ENCODE measurements around the gene CEP128.

Gene CEP128

DNA sequence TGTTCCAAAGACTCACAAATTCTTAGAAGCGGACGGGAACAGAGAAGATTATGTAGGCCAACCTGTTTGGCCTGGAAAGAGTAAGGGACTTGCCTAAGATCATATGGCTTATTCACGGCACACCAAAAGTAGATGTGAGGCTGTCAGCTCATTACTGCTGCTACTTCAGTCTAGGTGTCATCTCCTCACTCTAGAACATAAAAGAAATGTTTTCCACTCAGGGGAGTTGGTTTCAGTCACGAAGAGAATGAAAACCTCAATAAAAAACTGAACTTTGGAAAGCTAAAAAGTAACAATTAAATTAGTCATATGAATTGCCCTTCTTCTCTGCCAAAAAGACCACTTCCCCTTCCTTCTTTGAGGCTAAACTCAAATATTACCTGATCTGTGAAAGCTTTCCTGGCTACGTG lies 658 bp upstream of the CEP128 start:
- H3K36me3 ChIP-seq (replicated peaks; ENCODE audit: low read depth, low read length), result peaks cover 3% of the 10 kb centered on the region
- H3K4me2 ChIP-seq (ENCODE audit: low read length), result peak overlapping the region; percentile 77
- peak overlapping the region; percentile 85 for H3K9ac ChIP-seq (ENCODE audit: low read length)
- peak overlapping the region; percentile 92 for H2AFZ ChIP-seq (ENCODE audit: low read depth, low read length)
- H3K4me1 ChIP-seq (ENCODE audit: low read length), result peaks cover 32% of the 10 kb centered on the region
- H3K79me2 ChIP-seq (ENCODE audit: low read length), result peaks cover 21% of the 10 kb centered on the region
- H3K27ac ChIP-seq (ENCODE audit: low read length), result peak overlapping the region; percentile 69
- H3K9me3 ChIP-seq (ENCODE audit: insufficient read depth, low read length), result no peaks in the 10 kb centered on the region
- H4K20me1 ChIP-seq (ENCODE audit: insufficient read depth, low read length), result no peaks in the 10 kb centered on the region
- TF ChIP-seq, protein P1, sequence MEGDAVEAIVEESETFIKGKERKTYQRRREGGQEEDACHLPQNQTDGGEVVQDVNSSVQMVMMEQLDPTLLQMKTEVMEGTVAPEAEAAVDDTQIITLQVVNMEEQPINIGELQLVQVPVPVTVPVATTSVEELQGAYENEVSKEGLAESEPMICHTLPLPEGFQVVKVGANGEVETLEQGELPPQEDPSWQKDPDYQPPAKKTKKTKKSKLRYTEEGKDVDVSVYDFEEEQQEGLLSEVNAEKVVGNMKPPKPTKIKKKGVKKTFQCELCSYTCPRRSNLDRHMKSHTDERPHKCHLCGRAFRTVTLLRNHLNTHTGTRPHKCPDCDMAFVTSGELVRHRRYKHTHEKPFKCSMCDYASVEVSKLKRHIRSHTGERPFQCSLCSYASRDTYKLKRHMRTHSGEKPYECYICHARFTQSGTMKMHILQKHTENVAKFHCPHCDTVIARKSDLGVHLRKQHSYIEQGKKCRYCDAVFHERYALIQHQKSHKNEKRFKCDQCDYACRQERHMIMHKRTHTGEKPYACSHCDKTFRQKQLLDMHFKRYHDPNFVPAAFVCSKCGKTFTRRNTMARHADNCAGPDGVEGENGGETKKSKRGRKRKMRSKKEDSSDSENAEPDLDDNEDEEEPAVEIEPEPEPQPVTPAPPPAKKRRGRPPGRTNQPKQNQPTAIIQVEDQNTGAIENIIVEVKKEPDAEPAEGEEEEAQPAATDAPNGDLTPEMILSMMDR (IDR thresholded peaks at IDR 0.05; ENCODE audit: low read depth, low read length), result no peak
- TF ChIP-seq EZH2phosphoT487 (IDR thresholded peaks at IDR 0.05; ENCODE audit: low read depth), result no peak
- peak overlapping the region; percentile 93 for H3K4me3 ChIP-seq (ENCODE audit: low read length)
- H3K27me3 ChIP-seq (ENCODE audit: low read depth, low read length), result no peaks in the 10 kb centered on the region

DNA sequence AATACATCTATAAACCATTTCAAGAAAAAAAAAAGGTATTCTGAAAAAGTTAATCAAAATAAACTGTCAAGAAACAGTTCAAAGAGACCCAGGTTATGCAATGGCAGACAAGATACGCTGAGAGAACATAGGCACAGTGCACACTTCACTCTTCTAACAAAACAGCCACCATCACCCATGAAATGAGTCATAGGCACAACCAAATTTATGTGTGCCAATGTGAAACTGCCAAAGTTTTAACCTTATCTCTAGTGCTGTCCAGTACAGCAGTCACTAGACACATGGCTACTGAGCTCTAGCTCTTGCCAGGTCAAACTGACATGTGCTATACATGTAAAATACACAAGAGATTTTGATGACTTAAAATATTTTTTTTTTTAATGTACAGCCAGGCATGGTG lies 1.4 kb downstream of the CEP128 start:
- Histone ChIP-seq H3K36me3 (replicated peaks; ENCODE audit: low read depth, low read length) (peaks cover 8% of the 10 kb centered on the region), H3K27ac (ENCODE audit: low read length) (no peak overlapping the region), H3K9ac (ENCODE audit: low read length) (no peak overlapping the region), H3K27me3 (ENCODE audit: low read depth, low read length) (no peaks in the 10 kb centered on the region), H3K4me1 (ENCODE audit: low read length) (peaks cover 21% of the 10 kb centered on the region), H3K4me2 (ENCODE audit: low read length) (peak overlapping the region; percentile 77), H3K4me3 (ENCODE audit: low read length) (peak overlapping the region; percentile 15; the same call in 1 of the 2 replicates), H2AFZ (ENCODE audit: low read depth, low read length) (no peak overlapping the region), H3K79me2 (ENCODE audit: low read length) (peaks cover 29% of the 10 kb centered on the region), H3K9me3 (ENCODE audit: insufficient read depth, low read length) (no peaks in the 10 kb centered on the region), H4K20me1 (ENCODE audit: insufficient read depth, low read length) (no peaks in the 10 kb centered on the region)
- no peak for TF ChIP-seq EZH2phosphoT487 (IDR thresholded peaks at IDR 0.05; ENCODE audit: low read depth)
- TF ChIP-seq, protein P1 (IDR thresholded peaks at IDR 0.05; ENCODE audit: low read depth, low read length), result no peak

DNA sequence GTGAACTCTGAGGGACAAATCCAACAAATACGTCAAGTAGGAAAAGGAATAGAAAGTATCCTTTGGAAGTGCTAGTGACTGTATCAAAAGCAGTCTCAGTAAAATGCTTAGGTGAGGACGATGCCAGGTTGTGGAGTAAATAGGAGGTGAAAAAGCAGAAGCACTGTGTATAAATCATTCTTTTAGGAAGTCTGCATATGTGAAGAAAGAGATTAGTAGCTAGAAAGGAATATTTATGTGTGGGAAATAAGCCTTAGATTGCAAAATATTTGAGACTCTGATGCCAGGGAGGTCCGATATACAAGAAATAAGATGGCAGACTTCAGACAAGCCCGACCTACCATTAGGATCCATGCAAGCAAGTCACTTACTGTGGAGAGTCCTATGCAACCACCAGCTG lies 7.9 kb downstream of the CEP128 start:
- Histone ChIP-seq H3K4me1 (ENCODE audit: low read length) (peaks cover 28% of the 10 kb centered on the region), H2AFZ (ENCODE audit: low read depth, low read length) (no peak overlapping the region), H3K27me3 (ENCODE audit: low read depth, low read length) (no peaks in the 10 kb centered on the region), H4K20me1 (ENCODE audit: insufficient read depth, low read length) (peaks cover 18% of the 10 kb centered on the region; the same call in 1 of the 2 replicates), H3K9me3 (ENCODE audit: insufficient read depth, low read length) (peaks cover 15% of the 10 kb centered on the region), H3K27ac (ENCODE audit: low read length) (no peak overlapping the region), H3K4me2 (ENCODE audit: low read length) (no peak overlapping the region), H3K4me3 (ENCODE audit: low read length) (no peak overlapping the region), H3K9ac (ENCODE audit: low read length) (no peak overlapping the region), H3K79me2 (ENCODE audit: low read length) (peaks cover 53% of the 10 kb centered on the region), H3K36me3 (replicated peaks; ENCODE audit: low read depth, low read length) (peaks cover 41% of the 10 kb centered on the region)
- TF ChIP-seq, protein P1 (IDR thresholded peaks at IDR 0.05; ENCODE audit: low read depth, low read length), result no peak
- TF ChIP-seq EZH2phosphoT487 (IDR thresholded peaks at IDR 0.05; ENCODE audit: low read depth), result no peak

DNA sequence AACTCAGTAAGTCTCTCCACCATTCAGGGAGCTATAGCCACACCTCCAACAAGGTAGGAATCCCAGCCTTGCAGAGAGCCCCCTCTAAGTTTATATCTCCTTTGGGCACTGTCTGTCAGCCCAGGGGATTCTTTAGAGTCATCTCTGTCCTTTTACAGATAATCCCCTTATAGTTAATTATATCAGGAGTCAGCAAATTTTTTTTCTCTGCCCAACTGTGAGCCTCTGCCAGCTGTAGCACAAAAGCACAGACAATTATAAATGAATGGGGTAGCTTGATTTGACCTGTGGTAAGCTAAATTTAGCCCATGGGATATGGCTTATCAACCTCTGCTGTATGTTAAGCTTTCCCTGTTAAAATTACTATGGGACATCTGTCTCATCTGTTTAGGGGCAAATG lies 8.3 kb downstream of the CEP128 start:
- no peak overlapping the region for H2AFZ ChIP-seq (ENCODE audit: low read depth, low read length)
- no peak overlapping the region for H3K27ac ChIP-seq (ENCODE audit: low read length)
- peaks cover 57% of the 10 kb centered on the region for H3K79me2 ChIP-seq (ENCODE audit: low read length)
- TF ChIP-seq, protein P1 (IDR thresholded peaks at IDR 0.05; ENCODE audit: low read depth, low read length), result no peak
- TF ChIP-seq EZH2phosphoT487 (IDR thresholded peaks at IDR 0.05; ENCODE audit: low read depth), result no peak
- H3K4me2 ChIP-seq (ENCODE audit: low read length), result no peak overlapping the region
- peaks cover 17% of the 10 kb centered on the region for H3K9me3 ChIP-seq (ENCODE audit: insufficient read depth, low read length)
- no peak overlapping the region for H3K9ac ChIP-seq (ENCODE audit: low read length)
- H3K4me3 ChIP-seq (ENCODE audit: low read length), result no peak overlapping the region
- H4K20me1 ChIP-seq (ENCODE audit: insufficient read depth, low read length), result peaks cover 18% of the 10 kb centered on the region; the same call in 1 of the 2 replicates
- peaks cover 28% of the 10 kb centered on the region for H3K4me1 ChIP-seq (ENCODE audit: low read length)
- H3K36me3 ChIP-seq (replicated peaks; ENCODE audit: low read depth, low read length), result peaks cover 41% of the 10 kb centered on the region
- no peaks in the 10 kb centered on the region for H3K27me3 ChIP-seq (ENCODE audit: low read depth, low read length)
